B cell (primary cell): ENCODE measurements around the gene CACHD1. TPM values are rescaled to one million over a fixed set of nuclear protein-coding genes. Genes with fewer than 3 reads are reported as not detected.

Source experiments
- ATAC-seq: fragments of 200-7000 bp; cut with Tn5 transposase; one replicate; pipeline ENCODE4 v1.10.0; 2021; ENCODE audit warnings: low read depth, mild to moderate bottlenecking, moderate number of reproducible peaks, moderate library complexity
- CTCF ChIA-PET: fragments of 350-600 bp; sonication (Branson Sonifier 250); formaldehyde crosslinking; loops from one replicate; lab custom pipeline; 2021; ENCODE audit warnings: antibody characterized with exemption, inconsistent platforms; lab: Charles Lee
- POLR2A ChIA-PET: fragments of 350-600 bp; sonication (Branson Sonifier 250); formaldehyde crosslinking; loops from one replicate; lab custom pipeline; 2021; ENCODE audit warnings: antibody characterized with exemption; lab: Charles Lee
- DNase-seq: peaks from one replicate; pipeline ENCODE4 v3.0.0; 2013
- H2AFZ ChIP-seq: 2 replicates; pipeline ENCODE4 v1.6.1; 2012; ENCODE audit warnings: mild to moderate bottlenecking, low read depth, low read length; ENCODE audit not compliant: insufficient read depth, poor library complexity, severe bottlenecking
- H3K27ac ChIP-seq, 2 donors: 1 replicate in 1 of 2; 2 replicates in 1 of 2; pipeline ENCODE4 v1.5.1; 2012 to 2013; ENCODE audit warnings: low read length in 2 of 2, mild to moderate bottlenecking in 2 of 2, moderate library complexity in 1 of 2
- H3K27me3 ChIP-seq, 4 experiments: fragments of 200-600 bp in 1 of 4; sonication (generic) in 1 of 4; replicated peaks in 1 of 4; 1 replicate in 2 of 4; 2 replicates in 2 of 4; pipeline versions ENCODE4 v1.6.1 to v1.7.0; 2013 to 2016; ENCODE audit warnings: low read length in 3 of 4, mild to moderate bottlenecking in 2 of 4, mixed read lengths in 1 of 4, moderate library complexity in 1 of 4; ENCODE audit not compliant: insufficient read depth in 4 of 4, control insufficient read depth in 3 of 4; ENCODE audit errors: control extremely low read depth in 1 of 4
- H3K36me3 ChIP-seq, 2 experiments: replicated peaks in 1 of 2; 1 replicate in 1 of 2; 2 replicates in 1 of 2; pipeline versions ENCODE4 v1.6.1 to v1.7.1; 2013; ENCODE audit warnings: low read length in 1 of 2; ENCODE audit not compliant: insufficient read depth in 2 of 2, control insufficient read depth in 1 of 2; ENCODE audit errors: control extremely low read depth in 1 of 2, extremely low read depth in 1 of 2
- H3K4me1 ChIP-seq, 2 donors: fragments of 200-600 bp in 1 of 2; sonication (generic) in 1 of 2; 1 replicate in 1 of 2; 2 replicates in 1 of 2; pipeline versions ENCODE4 v1.5.1 to v1.6.1; 2013 to 2017; ENCODE audit warnings: low read length in 2 of 2; ENCODE audit not compliant: control insufficient read depth in 2 of 2, insufficient read depth in 2 of 2
- H3K4me2 ChIP-seq: replicated peaks from 2 replicates; pipeline ENCODE3; 2012; ENCODE audit warnings: mild to moderate bottlenecking, low read depth, low read length; ENCODE audit not compliant: poor library complexity, severe bottlenecking
- H3K4me3 ChIP-seq, 5 experiments: fragments of 200-600 bp in 1 of 5; sonication (generic) in 1 of 5; 1 replicate in 3 of 5; 2 replicates in 2 of 5; pipeline versions ENCODE4 v1.5.1 to v1.7.0; 2011 to 2016; ENCODE audit warnings: low read length in 4 of 5, mild to moderate bottlenecking in 4 of 5, low read depth in 2 of 5, control low read depth in 1 of 5, moderate library complexity in 1 of 5; ENCODE audit not compliant: insufficient read depth in 1 of 5; ENCODE audit errors: control extremely low read depth in 1 of 5, extremely low read depth in 1 of 5
- H3K79me2 ChIP-seq: fragments of 200-600 bp; sonication (generic); one replicate; pipeline ENCODE4 v1.6.0; 2016; ENCODE audit warnings: low read length; ENCODE audit not compliant: control insufficient read depth, insufficient read depth
- H3K9ac ChIP-seq: fragments of 200-600 bp; sonication (generic); 2 replicates; pipeline ENCODE4 v1.6.1; 2017; ENCODE audit warnings: mild to moderate bottlenecking, low read length, moderate library complexity
- H3K9me3 ChIP-seq, 3 donors: one replicate each; pipeline versions ENCODE4 v1.6.1 to v1.7.1; 2013; ENCODE audit warnings: low read length in 2 of 3; ENCODE audit not compliant: control insufficient read depth in 2 of 3, insufficient read depth in 1 of 3; ENCODE audit errors: control extremely low read depth in 1 of 3
- H4K20me1 ChIP-seq: 2 replicates; pipeline ENCODE4 v1.6.0; 2012; ENCODE audit warnings: mild to moderate bottlenecking, low read length; ENCODE audit not compliant: insufficient read depth, control insufficient read depth, poor library complexity, severe bottlenecking
- H3K27ac Mint-ChIP-seq: one replicate; pipeline ENCODE4 v1.8.0; 2021; ENCODE audit warnings: mixed read lengths
- H3K27me3 Mint-ChIP-seq: one replicate; pipeline ENCODE4 v1.8.0; 2021; ENCODE audit warnings: mixed read lengths
- H3K4me1 Mint-ChIP-seq: one replicate; pipeline ENCODE4 v1.8.0; 2021; ENCODE audit warnings: mixed read lengths
- H3K4me3 Mint-ChIP-seq: one replicate; pipeline ENCODE4 v1.8.0; 2021; ENCODE audit warnings: mixed read lengths
- H3K9me3 Mint-ChIP-seq: one replicate; pipeline ENCODE4 v1.8.0; 2022; ENCODE audit warnings: mixed read lengths; ENCODE audit not compliant: insufficient read depth
- EZH2 ChIP-seq: IDR thresholded peaks from 2 replicates; pipeline ENCODE4 v1.6.1; 2012; ENCODE audit warnings: borderline replicate concordance, low read depth, mild to moderate bottlenecking, moderate library complexity, low read length; ENCODE audit not compliant: insufficient read depth, poor library complexity, severe bottlenecking
- WGBS: methylation state at CpG from one replicate; pipeline ENCODE4 v1.1.5; 2013; ENCODE audit warnings: missing lambda C conversion rate; ENCODE audit not compliant: insufficient coverage; 5-methylcytosine and 5-hydroxymethylcytosine counted together
- intact Hi-C: fragments of 100-400 bp; cut with micrococcal nuclease; formaldehyde crosslinking; loops from one replicate; pipeline ENCODE4 v1.10.0; 2022
- polyA plus RNA-seq: library from polyadenylated mRNA; depleted of rRNA; stranded (reverse); fragments of >200 nt; gene quantifications from 2 replicates; pipeline ENCODE4 v1.2.3, GENCODE V29; 2012
- total RNA-seq, 2 donors: library from RNA; stranded (reverse); fragments of 120-200 nt in 1 of 2; gene quantifications; 1 replicate in 1 of 2; 2 replicates in 1 of 2; pipeline versions ENCODE4 v1.2.3 to v1.2.4, GENCODE V29; 2013 to 2022
- TF ChIP-seq, protein P1 (sequence below): fragments of 200-600 bp; IDR thresholded peaks from one replicate; pipeline ENCODE4 v1.8.0; 2022; ENCODE audit warnings: antibody characterized with exemption, mild to moderate bottlenecking

CACHD1 gene
- total and polyA plus RNA-seq, 2 donors (not counting 1 experiment from before 2014, with no cell fraction given) = not detected

DNA sequence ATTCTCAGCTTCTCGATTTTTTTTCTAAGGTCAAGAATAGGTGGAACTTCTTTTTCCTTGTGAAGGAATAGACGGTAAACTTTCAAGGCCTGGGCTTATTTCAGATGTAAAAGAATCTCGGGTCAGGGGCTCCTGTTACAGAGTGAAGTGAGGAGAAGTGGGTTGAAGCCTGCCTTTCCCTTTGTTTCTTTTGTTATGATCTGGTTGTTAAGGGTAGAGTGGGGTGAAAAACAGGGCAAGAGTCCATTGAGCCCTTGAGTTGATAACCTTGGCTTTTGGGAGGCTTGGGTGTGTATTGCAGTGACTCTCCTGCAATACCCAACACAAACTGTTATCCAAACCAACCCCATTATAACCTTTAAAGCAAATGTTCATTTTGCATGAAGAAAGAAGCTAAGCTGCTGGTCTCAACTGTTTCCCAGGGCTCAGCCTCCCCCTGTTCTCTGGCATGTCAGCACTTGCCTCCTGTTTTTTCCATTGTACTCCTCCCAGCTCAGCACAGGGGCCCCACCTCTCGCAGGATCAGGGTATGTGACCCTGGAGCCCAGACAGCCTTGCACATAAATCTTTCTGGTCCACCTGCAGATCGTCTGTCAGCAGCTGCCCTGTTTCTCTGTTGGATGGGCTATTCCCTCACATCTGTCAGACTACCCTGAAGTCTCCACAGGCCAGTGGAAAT lies 102.4 kb downstream of the CACHD1 start:
- H3K27me3 Mint-ChIP-seq = peaks cover 6% of the 10 kb centered on the region
- Histone ChIP-seq H3K79me2 (no peaks in the 10 kb centered on the region), H3K4me3 (no peak overlapping the region), H3K27me3 (no peaks in the 10 kb centered on the region), H2AFZ (no peak overlapping the region), H3K4me1 (no peaks in the 10 kb centered on the region), H3K9ac (no peak overlapping the region), H3K9me3 (no peaks in the 10 kb centered on the region), H3K4me2 (no peak overlapping the region), H3K27ac (no peak overlapping the region), H3K36me3 (no peaks in the 10 kb centered on the region), H4K20me1 (no peaks in the 10 kb centered on the region)
- no peaks in the 10 kb centered on the region for H3K4me1 Mint-ChIP-seq
- WGBS = 78% methylated on average over 4 of the region's 5 CpGs
- H3K27ac Mint-ChIP-seq = no peak overlapping the region
- no peak for ATAC-seq
- POLR2A ChIA-PET = no interaction called here
- CTCF ChIA-PET = no interaction called here
- H3K4me3 Mint-ChIP-seq = no peak overlapping the region
- TF ChIP-seq, protein P1, sequence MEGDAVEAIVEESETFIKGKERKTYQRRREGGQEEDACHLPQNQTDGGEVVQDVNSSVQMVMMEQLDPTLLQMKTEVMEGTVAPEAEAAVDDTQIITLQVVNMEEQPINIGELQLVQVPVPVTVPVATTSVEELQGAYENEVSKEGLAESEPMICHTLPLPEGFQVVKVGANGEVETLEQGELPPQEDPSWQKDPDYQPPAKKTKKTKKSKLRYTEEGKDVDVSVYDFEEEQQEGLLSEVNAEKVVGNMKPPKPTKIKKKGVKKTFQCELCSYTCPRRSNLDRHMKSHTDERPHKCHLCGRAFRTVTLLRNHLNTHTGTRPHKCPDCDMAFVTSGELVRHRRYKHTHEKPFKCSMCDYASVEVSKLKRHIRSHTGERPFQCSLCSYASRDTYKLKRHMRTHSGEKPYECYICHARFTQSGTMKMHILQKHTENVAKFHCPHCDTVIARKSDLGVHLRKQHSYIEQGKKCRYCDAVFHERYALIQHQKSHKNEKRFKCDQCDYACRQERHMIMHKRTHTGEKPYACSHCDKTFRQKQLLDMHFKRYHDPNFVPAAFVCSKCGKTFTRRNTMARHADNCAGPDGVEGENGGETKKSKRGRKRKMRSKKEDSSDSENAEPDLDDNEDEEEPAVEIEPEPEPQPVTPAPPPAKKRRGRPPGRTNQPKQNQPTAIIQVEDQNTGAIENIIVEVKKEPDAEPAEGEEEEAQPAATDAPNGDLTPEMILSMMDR = no peak
- TF ChIP-seq EZH2 = no peak
- H3K9me3 Mint-ChIP-seq = no peaks in the 10 kb centered on the region
- intact Hi-C loops = no loop called here
- DNase-seq = no peak

DNA sequence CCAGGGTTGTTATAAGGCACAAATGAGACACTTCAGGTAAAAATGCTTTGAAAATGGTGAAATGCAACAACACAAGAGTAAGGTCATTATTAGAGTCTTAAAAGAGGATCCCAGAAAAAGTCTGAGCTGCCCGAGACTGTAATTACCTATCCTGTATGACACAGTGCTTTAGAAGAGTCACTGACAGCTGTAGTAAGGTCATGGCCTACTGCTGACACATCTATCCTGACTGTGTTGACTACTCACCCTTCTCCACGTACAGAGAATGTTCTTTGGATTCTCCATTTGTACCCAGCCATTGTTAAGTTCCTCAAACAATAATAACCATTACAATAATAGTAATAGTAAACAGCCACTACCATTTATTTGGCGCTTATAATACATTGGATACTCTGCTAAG lies 104.4 kb downstream of the CACHD1 start:
- 100% methylated on average over 1 of the region's 3 CpGs for WGBS
- no peaks in the 10 kb centered on the region for H3K9me3 Mint-ChIP-seq
- H3K27ac ChIP-seq = no peak overlapping the region
- H3K4me1 ChIP-seq = no peaks in the 10 kb centered on the region
- no peak overlapping the region for H3K4me3 ChIP-seq
- no peaks in the 10 kb centered on the region for H3K36me3 ChIP-seq
- CTCF ChIA-PET = no interaction called here
- H3K9ac ChIP-seq = no peak overlapping the region
- H3K9me3 ChIP-seq = no peaks in the 10 kb centered on the region
- H2AFZ ChIP-seq = no peak overlapping the region
- POLR2A ChIA-PET = no interaction called here
- no peak overlapping the region for H3K27ac Mint-ChIP-seq
- TF ChIP-seq, protein P1 = no peak
- TF ChIP-seq EZH2 = no peak
- intact Hi-C loops = no loop called here
- H3K79me2 ChIP-seq = no peaks in the 10 kb centered on the region
- peaks cover under 1% of the 10 kb centered on the region for H3K27me3 Mint-ChIP-seq
- DNase-seq (no peak), ATAC-seq (no peak)
- H3K4me3 Mint-ChIP-seq = no peak overlapping the region
- H4K20me1 ChIP-seq = no peaks in the 10 kb centered on the region
- no peaks in the 10 kb centered on the region for H3K27me3 ChIP-seq
- no peak overlapping the region for H3K4me2 ChIP-seq
- H3K4me1 Mint-ChIP-seq = no peaks in the 10 kb centered on the region
